Vagina (tissue), 2 donors: Measurements from ENCODE around the gene UBQLN4. TPM values are rescaled to one million over a fixed set of nuclear protein-coding genes. Genes with fewer than 3 reads are reported as not detected.

Source experiments
- DNase-seq, 2 donors: peaks; one replicate each; pipeline ENCODE4 v3.0.0-alpha.2; 2017; ENCODE audit errors: extremely low spot score in 2 of 2
- H3K27ac ChIP-seq: fragments of 200-600 bp; sonication (generic); one replicate; pipeline ENCODE4 v1.5.1; 2019
- H3K27me3 ChIP-seq: fragments of 200-600 bp; sonication (generic); one replicate; pipeline ENCODE4 v1.5.1; 2019
- H3K36me3 ChIP-seq, 2 donors: fragments of 200-600 bp; sonication (generic); one replicate each; pipeline ENCODE4 v1.5.1; 2017 to 2019
- H3K4me1 ChIP-seq: fragments of 200-600 bp; sonication (generic); one replicate; pipeline ENCODE4 v1.5.1; 2019
- H3K4me3 ChIP-seq, 2 donors: fragments of 200-600 bp; sonication (generic); 1 replicate in 1 of 2; 2 replicates in 1 of 2; pipeline ENCODE4 v1.5.1; 2016 to 2019
- H3K9me3 ChIP-seq: fragments of 200-600 bp; sonication (generic); one replicate; pipeline ENCODE4 v1.5.1; 2019
- CTCF ChIP-seq, 3 experiments: fragments of 450-650 bp in 2 of 3; fragments of 200-600 bp in 1 of 3; sonication (generic) in 1 of 3; IDR thresholded peaks; one replicate each; pipeline ENCODE4 v1.5.1; 2017 to 2019; ENCODE audit warnings: antibody characterized with exemption in 3 of 3, mild to moderate bottlenecking in 2 of 3, moderate library complexity in 2 of 3
- POLR2A ChIP-seq, 2 donors: fragments of 450-650 bp; IDR thresholded peaks; one replicate each; pipeline ENCODE4 v1.6.1; 2017; ENCODE audit warnings: antibody characterized with exemption in 2 of 2, mild to moderate bottlenecking in 2 of 2, moderate library complexity in 2 of 2
- POLR2AphosphoS5 ChIP-seq, 2 donors: sonication (generic); formaldehyde crosslinking; IDR thresholded peaks; one replicate each; pipeline ENCODE4 v1.9.0; 2017; ENCODE audit warnings: antibody characterized with exemption in 2 of 2, mild to moderate bottlenecking in 2 of 2, low read depth in 1 of 2; ENCODE audit not compliant: insufficient read depth in 1 of 2
- intact Hi-C: fragments of 100-400 bp; cut with DNase I; formaldehyde crosslinking; loops from one replicate; pipeline ENCODE4 v1.15.1; 2023
- total RNA-seq: library from RNA; depleted of rRNA; stranded (reverse); fragments of >200 nt; gene quantifications from one replicate; pipeline ENCODE4 v1.2.3, GENCODE V29; 2016

Gene UBQLN4
- total RNA-seq, 1 donor from 2014 or later = 27.0 TPM

- no peak for DNase-seq
- H3K27me3 ChIP-seq = no peaks in the 10 kb centered on the region
- no peak for TF ChIP-seq POLR2AphosphoS5 (IDR thresholded peaks at IDR 0.05; ENCODE audit: insufficient read depth in 1 of 2, low read depth in 1 of 2)
- TF ChIP-seq CTCF (IDR thresholded peaks at IDR 0.05) = no peak
- no peak for TF ChIP-seq POLR2A (IDR thresholded peaks at IDR 0.05)
- no peaks in the 10 kb centered on the region for H3K9me3 ChIP-seq
- H3K4me1 ChIP-seq = peaks cover 31% of the 10 kb centered on the region
- peak overlapping the region; percentile 53 to 77 for H3K4me3 ChIP-seq
- intact Hi-C loops = no loop called here
- no peaks in the 10 kb centered on the region for H3K36me3 ChIP-seq
- H3K27ac ChIP-seq = peak overlapping the region; percentile 34
Observed at GRCh38 chr1:156077430-156077760, 23.8 kb upstream of the UBQLN4 start.

GRCh38 chr1:156076609-156077429, 23.2 kb upstream of the UBQLN4 start:
- TF ChIP-seq POLR2AphosphoS5 (IDR thresholded peaks at IDR 0.05; ENCODE audit: insufficient read depth in 1 of 2, low read depth in 1 of 2) (peak in 1 of 2 donors; percentile 86), CTCF (IDR thresholded peaks at IDR 0.05) (no peak), POLR2A (IDR thresholded peaks at IDR 0.05) (peak in 1 of 2 donors; percentile 16)
- Histone ChIP-seq H3K4me1 (peaks cover 26% of the 10 kb centered on the region), H3K9me3 (no peaks in the 10 kb centered on the region), H3K27me3 (no peaks in the 10 kb centered on the region), H3K36me3 (no peaks in the 10 kb centered on the region), H3K4me3 (peak overlapping the region; percentile 53 to 77), H3K27ac (peak overlapping the region; percentile 34)
- intact Hi-C loops = no loop called here
- DNase-seq = no peak

GRCh38 chr1:156075775-156076204, 22.2 kb upstream of the UBQLN4 start:
- H3K4me3 ChIP-seq = peak overlapping the region; percentile 53 to 77
- no peak for DNase-seq
- H3K36me3 ChIP-seq = no peaks in the 10 kb centered on the region
- H3K4me1 ChIP-seq = peaks cover 18% of the 10 kb centered on the region
- TF ChIP-seq POLR2AphosphoS5 (IDR thresholded peaks at IDR 0.05; ENCODE audit: insufficient read depth in 1 of 2, low read depth in 1 of 2) (no peak), CTCF (IDR thresholded peaks at IDR 0.05) (no peak), POLR2A (IDR thresholded peaks at IDR 0.05) (no peak)
- intact Hi-C loops = no loop called here
- H3K27me3 ChIP-seq = no peaks in the 10 kb centered on the region
- H3K27ac ChIP-seq = peak overlapping the region; percentile 34
- H3K9me3 ChIP-seq = no peaks in the 10 kb centered on the region

- TF ChIP-seq CTCF (IDR thresholded peaks at IDR 0.05) (no peak), POLR2AphosphoS5 (IDR thresholded peaks at IDR 0.05; ENCODE audit: insufficient read depth in 1 of 2, low read depth in 1 of 2) (no peak), POLR2A (IDR thresholded peaks at IDR 0.05) (no peak)
- Histone ChIP-seq H3K36me3 (no peaks in the 10 kb centered on the region), H3K27ac (no peak overlapping the region)
Observed at GRCh38 chr1:156075162-156075561, 21.6 kb upstream of the UBQLN4 start.

GRCh38 chr1:156074661-156075060, 21.1 kb upstream of the UBQLN4 start:
- Histone ChIP-seq H3K4me3 (no peak overlapping the region), H3K9me3 (no peaks in the 10 kb centered on the region), H3K36me3 (no peaks in the 10 kb centered on the region), H3K4me1 (peaks cover 13% of the 10 kb centered on the region), H3K27ac (no peak overlapping the region), H3K27me3 (no peaks in the 10 kb centered on the region)
- no peak for TF ChIP-seq CTCF (IDR thresholded peaks at IDR 0.05)
- no peak for TF ChIP-seq POLR2AphosphoS5 (IDR thresholded peaks at IDR 0.05; ENCODE audit: insufficient read depth in 1 of 2, low read depth in 1 of 2)
- no peak for TF ChIP-seq POLR2A (IDR thresholded peaks at IDR 0.05)
- intact Hi-C loops = no loop called here
- no peak for DNase-seq

More at GRCh38 chr1:156075162-156075561, 21.6 kb upstream of the UBQLN4 start:
- H3K4me3 ChIP-seq = no peak overlapping the region
- H3K4me1 ChIP-seq = peaks cover 13% of the 10 kb centered on the region
- no peaks in the 10 kb centered on the region for H3K9me3 ChIP-seq
- intact Hi-C loops = no loop called here
- no peaks in the 10 kb centered on the region for H3K27me3 ChIP-seq
- no peak for DNase-seq
